Inflammatory macrophage (primary cell): Measurements from ENCODE around the gene DSTYK.

Experiments used
- DNase-seq, 2 donors: peaks; one replicate each; pipeline ENCODE4 v3.0.0-alpha.2; 2020 to 2022
- total RNA-seq, 18 experiments: gene quantifications; one replicate each; lab custom pipeline; 2026; ENCODE audit warnings: mixed read lengths in 6 of 18, inconsistent platforms in 2 of 18; lab: John Stamatoyannopoulos, UW

The DSTYK gene, protein sequence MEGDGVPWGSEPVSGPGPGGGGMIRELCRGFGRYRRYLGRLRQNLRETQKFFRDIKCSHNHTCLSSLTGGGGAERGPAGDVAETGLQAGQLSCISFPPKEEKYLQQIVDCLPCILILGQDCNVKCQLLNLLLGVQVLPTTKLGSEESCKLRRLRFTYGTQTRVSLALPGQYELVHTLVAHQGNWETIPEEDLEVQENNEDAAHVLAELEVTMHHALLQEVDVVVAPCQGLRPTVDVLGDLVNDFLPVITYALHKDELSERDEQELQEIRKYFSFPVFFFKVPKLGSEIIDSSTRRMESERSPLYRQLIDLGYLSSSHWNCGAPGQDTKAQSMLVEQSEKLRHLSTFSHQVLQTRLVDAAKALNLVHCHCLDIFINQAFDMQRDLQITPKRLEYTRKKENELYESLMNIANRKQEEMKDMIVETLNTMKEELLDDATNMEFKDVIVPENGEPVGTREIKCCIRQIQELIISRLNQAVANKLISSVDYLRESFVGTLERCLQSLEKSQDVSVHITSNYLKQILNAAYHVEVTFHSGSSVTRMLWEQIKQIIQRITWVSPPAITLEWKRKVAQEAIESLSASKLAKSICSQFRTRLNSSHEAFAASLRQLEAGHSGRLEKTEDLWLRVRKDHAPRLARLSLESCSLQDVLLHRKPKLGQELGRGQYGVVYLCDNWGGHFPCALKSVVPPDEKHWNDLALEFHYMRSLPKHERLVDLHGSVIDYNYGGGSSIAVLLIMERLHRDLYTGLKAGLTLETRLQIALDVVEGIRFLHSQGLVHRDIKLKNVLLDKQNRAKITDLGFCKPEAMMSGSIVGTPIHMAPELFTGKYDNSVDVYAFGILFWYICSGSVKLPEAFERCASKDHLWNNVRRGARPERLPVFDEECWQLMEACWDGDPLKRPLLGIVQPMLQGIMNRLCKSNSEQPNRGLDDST
- total RNA-seq, result 16.8 to 76.6 (median 44.6) reads per million in 18 experiments

DNA sequence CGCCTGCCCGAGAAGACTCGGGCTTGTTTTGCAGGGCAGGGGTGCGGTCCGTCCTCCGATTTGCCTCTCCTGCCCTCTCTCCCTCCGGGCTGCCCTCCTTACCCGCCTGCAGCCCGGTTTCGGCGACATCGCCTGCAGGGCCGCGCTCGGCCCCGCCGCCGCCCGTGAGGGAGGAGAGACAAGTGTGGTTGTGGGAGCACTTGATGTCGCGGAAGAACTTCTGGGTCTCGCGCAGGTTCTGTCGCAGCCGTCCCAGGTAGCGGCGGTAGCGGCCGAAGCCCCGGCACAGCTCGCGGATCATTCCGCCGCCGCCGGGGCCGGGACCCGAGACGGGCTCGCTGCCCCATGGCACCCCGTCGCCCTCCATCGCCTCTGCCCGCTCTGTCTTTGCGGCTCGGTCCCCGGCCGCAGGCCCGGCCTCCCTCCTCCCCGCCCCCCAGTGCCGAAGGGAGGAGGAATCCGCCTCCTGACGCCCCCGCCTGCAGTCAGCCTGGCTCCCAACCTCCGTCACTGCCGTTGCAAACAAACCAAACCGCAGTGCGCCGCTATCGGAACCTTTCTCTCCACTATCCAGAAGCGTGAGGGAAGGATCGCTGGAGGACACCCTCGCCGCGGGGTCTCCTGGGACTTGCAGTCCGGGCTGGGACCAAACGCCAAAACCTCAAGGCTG, at the start of gene DSTYK:
Gene DSTYK (minus strand): TSS at position 534 of the 670 bp plus-strand sequence. CDS start 167 bp downstream, at position 367.
- DNase-seq, result peak; percentile 96

DNA sequence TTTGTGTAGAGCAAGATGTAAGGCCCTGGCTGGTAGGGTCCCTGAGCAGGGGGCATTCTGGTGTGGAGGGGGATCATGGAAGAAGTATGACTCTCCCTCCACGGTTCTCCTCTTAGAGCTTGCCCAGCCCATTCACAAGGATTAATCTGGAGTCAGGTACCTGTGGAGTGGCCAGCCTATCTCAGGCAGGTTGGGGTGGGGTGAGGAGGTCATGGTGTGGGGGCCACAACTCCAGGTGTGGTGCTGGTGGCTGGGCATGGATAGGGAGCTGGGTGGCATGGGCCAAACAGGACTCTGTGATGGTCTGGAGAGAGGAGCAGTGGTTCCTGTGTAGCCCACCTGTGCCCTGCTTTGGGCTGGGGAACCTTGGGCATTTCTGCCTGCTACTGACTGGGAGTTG, 48.5 kb upstream of the DSTYK start:
- DNase-seq, result no peak

DNA sequence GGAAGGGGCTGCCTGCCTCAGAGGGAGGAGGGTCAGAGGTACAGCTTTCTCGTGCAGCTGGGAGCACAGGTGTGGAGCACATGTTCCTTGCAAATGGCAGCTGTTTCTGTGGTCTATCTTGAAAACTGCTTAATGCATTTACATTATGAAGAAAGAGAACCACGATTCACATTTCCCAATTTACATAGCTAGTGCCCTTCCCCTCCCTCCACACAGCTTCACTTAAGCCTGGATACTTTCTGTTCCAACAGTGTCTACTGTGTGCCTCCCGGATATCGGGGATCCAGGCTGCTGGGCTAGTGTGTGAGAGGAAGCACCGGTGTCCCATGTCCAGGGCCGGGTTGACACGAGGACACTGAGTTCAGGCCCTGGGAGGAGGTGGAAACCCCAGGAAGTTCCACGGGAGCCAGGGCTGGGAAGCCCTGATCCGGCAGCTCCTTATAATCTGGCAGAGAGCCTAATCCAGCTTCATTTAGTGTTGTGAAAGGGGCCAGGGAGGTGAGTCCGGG, 47.9 kb upstream of the DSTYK start:
- DNase-seq, result peak; percentile 50 to 54

DNA sequence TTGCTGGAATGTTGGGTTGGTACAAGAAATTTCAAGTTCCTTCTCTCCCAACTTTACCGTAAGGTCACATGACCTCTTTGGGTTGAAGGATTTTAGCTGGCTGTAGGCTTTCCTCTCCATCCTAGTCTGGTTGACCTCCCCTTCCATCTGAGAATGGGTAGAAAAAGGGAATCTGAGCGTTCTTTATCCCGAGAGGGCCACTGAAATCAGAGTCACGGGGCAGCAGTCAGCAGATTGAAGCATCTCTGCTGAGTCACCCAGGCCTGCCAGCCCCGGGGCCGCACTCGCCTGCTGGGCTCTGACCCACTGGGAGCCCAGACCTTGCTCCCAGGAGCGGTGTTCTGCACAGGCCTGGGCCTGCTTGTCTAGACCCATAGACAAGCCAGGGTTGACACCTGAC, 47.2 kb upstream of the DSTYK start:
- DNase-seq, result peak; percentile 55 to 86

DNA sequence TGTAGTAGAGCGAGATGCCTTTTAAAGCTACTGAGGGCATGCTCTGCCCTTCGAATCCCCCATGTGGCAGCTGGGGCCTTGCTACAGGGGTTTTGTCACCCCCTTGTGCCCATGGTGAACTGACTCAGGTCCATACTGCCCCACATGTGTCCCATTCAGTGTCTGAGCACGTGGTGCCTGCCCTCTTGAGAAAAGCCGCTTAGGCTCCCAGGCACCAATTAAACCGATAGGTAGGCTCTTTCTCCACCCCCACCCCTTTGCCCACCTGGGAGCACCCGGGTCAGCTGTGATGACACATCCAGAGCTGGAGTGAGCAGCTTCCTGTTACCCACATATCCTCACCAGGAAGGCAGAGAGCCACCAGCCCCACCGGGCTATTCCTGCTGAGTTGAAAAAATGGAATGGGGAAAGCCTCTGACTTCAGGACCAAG, 46.8 kb upstream of the DSTYK start:
- peak in 1 of 2 donors; percentile 41 for DNase-seq

DNA sequence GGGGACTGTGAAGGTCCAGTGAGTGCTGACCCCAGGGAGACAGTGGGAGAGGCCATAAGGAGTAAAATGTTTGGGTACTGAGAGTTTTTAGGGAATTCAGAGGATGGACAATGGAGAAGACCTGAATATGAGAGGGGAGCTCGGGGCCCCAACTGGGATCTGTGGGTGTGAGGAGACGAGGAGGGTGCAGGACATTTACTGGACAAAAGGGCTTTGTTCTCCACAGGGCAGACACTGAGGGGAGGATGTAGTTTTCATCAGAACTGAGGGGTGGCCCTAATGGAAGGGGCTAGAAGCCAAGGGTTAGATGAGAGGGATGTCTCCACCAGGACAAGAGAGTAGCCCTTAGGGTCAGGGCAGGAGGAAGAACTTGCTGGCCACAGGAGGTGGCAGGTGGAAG, 46.2 kb upstream of the DSTYK start:
- no peak for DNase-seq

DNA sequence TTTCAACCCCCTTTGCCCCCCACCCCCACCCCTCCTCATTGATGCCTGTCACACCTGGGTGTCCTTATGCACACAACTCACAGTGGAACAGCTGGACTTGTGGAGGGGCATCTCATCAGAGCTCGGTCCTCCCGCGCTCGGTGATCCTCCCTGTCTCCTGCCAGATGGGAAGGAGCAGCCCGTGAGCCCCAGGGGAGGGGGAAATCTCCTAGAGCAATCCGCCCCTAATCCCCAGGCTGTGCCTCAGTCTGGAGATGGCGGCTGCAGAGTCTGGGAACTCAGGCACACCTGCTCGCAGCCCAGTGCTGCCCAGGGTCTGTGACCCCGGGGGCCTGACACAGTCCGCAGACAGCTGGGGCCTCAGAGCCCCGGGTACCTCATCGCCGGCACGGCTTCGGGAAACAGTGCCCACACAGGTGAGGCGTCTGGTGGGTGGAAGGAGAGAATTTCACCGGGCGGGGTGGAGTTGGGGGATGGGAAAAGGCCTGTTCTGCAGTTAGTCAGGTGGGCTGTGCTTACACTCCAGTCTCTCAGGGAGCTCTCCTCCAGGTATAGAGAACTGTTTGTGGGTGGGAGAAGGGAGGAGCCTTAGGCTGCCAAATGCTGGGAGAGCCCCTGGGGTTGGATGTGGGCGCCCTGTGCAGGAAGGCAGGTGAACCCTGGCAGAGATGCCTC, 45.6 kb upstream of the DSTYK start:
- no peak for DNase-seq

DNA sequence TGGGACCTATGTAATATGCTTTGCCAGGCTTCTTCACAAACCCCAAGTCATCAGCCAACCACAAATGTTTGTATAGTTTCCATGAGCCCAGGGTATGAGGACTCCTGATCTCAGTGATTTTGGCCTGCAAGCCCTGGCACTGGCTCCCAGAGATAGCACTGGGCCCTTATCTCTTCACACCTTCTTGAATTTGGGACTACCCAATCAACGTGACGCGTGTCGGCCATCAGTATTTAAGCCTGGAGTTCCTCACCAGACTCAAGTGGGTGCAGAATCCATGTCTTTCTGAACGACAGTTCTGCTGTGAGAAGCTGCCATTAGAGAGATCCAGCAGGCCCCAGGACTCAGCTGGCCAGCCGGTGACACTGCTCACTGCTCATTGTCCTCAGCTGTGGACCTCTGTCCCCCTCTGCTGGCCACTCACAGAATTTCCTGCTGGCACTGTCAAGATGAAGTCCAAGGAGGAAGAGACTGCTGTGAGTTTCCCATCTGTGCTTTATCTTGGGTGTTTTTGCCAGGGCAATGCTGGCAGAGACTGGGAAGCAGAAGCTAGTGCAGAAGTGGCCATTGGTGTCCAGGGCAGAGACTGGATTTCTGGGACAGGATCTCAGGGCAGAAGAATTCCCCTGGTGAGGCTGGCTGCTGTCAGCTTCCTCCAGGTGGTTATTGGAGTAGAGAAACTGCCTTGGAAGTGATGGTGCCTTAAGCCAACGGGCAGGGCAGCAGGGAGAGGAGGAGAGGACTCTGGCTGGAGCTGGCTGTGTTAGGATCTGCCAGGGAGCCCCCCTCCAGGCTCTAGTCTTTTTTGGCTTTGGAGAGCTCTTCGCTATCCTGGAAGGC, 44.7 kb upstream of the DSTYK start:
- DNase-seq, result peak; percentile 93 to 94

DNA sequence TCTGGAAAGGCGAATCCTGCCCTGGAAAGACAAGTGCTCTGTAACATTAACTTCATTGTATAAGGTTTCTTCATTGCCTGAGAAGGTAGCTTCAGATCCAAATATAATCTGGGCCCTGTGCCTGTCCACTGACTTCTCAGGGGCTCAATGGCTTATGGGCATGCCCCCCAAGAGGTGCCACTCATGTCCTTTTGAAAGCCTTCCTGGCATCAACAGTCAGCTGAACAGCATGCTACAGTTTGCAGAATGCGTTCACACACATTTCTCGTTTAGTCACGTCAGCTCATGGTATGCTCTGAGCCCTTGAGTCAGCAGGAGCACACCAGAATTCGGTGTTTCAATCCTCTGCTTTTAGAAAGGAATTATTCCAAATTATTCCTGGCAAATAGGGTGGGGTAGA, 40.1 kb upstream of the DSTYK start:
- no peak for DNase-seq

DNA sequence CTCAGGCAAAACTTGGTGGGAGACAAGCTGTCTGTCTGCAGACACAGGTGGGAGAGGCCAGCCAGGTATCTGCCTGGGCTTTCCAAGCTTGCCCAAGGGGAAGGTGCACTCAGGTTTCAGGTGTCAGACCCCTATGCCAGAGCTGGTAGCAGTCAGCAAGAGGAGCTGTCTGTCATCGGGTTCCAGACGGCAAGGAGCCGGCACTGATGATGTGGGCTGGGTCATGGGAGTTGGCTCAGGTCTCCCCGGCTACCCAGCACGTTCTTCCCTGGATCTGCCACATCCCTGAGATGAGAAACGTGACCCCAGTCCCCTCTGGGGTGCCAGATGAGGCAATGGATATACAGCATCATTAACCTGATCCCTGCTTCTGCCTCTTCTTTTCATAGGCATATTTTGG, 39.2 kb upstream of the DSTYK start:
- DNase-seq, result no peak

DNA sequence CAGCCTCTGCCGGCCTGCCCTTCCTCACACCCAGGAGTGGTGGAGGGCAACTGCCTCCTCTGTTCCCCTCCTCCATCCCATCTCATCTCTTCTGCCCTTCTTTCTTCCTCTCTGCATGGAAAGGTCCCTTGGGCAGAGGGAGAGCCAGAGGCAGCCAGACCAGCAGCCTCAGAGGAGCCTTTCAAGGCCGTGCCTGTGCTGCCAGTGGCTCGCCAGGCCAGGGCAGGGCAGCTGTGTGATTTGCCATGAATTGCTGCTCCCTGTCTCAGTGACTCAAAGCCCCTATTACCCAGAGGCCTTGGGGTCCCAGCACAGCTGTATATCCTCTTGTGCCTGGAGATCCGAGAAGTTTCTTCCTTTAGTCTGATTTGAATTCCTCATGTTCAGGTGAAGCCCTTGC, 38.1 kb upstream of the DSTYK start:
- no peak for DNase-seq

DNA sequence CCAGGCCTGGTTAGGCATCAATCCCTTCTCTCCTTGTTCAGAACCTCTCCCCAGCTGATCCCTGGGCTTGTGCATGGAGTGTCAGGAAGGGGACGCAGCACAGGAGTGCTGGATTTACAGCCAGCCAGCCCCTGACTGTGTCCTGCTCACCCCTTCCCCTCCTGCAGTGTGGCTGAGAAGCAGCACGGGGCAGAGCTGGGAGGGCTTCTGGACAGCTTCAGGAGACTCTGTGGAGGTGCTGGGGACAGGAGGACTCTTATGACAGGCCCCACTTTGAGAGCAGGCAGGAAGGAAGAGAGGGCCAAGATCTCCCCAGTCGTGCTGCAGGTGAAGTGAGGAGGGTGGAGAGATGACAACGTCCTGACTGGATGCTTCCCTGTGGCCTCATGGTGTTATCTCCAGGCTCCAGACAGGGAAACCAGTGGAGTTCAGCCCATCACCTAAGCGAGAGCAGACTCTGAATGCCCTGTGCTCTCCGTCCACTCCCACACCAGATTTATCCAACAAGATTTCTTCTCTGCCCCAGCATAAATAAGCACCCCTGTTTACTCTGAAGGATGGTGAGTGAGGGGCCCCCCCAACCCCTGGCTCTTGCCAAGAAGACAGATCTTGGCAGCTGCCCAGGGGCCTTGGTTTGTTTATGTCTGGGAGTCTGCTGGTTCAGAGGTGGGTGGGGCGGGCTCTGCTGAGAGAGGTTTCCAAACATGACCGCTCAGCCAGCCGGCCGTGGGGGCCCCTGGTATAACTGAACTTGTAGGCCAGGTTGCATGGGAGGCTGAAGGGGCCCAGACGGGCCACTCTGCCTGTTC, 37.5 kb upstream of the DSTYK start:
- no peak for DNase-seq

DNA sequence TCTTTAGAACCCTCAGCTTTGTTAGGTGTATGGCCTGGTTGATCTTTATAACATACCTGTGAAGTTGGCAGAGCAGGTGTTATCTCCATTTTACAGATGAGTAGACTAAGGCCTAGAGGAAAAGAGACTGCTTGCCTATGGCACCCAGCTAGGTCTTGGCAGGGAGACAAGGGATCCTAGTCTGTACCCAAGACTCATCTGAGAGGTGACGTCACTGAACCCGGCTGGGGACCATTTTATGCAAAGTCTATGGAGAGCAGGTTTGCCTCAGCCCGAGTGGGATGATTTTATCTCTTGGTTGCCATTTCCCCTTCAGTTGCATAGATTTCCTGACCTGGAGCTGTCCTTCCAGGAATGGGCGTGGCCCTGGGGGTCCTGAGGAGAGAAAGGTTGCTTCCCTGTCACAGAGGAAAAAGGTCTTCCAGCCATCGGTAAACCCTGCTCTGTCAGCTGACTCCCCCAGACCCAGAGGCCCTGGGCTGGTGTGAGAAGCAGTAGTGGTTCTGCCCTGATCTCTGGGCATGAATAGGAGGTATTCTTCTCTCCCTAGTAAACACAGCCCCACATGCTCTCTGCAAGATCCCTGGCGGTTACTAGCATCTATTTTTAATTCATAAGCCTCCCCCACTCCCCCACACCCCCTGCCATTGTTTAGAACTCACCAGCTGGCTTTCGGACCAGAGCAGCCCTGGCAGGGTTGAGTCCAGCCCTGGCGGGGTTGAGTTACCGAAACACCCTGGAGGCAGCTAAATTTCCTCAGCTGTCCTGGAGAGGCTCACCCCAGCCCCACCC, 35.8 kb upstream of the DSTYK start:
- DNase-seq, result no peak

DNA sequence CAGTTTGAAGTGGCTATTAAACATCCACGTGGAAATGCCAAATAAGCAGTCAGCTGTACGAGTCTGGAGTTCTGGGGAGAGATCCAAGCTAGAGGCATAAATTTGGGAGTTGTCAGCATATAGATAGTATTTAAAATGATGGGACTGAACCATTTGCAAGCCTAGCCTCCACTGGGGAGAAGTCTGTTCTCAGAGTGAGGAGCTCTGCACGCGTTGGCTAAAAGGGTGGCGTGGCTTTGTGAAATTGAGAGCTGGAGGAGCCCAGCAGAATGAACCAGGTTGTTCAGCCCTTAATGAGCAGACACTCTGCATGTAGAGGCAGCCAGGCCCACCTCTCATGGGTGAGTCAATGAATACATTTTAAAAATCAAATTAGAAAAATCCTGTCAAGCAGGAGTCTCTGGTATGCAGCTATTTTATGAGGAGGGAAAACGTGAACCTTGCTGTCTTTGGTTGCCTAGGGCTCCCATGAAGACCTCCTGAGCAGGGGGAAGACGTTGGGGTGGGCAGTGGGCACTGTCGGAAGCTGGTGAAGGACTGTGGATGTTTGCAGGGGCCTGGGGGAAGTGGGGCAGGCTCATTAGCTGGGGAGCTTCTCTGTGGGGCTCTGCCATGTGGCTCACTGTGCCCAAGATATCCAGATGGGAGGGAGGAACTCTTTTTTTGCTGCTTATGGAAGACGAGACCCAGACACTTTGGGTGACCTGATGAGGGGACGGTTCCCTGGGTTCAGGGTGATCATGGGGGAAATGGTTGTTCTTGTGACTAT, 35.0 kb upstream of the DSTYK start:
- DNase-seq, result no peak

DNA sequence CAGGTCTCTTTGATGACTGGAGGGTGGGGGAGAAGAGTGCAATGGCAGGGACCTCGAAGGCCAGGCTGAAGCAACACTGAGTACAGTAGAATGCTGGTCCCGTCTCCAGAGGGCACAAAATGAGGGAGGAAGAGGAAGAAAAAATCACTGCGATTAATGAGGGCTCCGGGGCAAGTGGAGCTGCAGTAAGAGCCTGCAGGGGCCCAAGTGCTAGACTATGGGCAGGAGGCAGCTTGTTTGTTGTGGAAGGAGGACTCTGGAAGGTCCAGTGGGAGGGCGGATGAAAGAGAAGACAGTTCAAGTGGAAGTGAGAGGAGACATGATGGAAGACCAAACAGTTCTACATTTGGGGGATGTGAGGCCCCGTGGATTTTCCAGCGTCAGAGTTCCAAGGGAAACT, 33.6 kb upstream of the DSTYK start:
- no peak for DNase-seq

DNA sequence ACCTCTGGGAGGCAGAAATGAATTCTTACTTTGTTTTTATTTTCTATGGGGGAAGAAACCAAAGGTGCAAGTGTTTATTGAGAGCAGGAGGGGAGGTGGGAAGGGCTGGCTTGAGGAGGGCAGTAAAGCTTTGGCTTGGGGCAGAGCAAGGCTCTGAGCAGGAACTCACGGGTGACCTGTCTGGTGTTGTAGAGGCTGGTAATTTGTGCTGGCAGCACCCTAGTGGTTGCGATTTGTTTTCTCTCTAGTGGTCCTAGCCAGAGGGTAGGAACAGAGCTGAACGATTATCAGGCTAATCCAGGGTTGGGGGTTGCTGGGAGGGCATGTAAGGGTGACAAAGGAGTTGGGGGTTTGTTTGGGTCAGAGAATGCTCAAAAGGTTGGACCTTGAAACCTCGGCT, 32.9 kb upstream of the DSTYK start:
- no peak for DNase-seq

DNA sequence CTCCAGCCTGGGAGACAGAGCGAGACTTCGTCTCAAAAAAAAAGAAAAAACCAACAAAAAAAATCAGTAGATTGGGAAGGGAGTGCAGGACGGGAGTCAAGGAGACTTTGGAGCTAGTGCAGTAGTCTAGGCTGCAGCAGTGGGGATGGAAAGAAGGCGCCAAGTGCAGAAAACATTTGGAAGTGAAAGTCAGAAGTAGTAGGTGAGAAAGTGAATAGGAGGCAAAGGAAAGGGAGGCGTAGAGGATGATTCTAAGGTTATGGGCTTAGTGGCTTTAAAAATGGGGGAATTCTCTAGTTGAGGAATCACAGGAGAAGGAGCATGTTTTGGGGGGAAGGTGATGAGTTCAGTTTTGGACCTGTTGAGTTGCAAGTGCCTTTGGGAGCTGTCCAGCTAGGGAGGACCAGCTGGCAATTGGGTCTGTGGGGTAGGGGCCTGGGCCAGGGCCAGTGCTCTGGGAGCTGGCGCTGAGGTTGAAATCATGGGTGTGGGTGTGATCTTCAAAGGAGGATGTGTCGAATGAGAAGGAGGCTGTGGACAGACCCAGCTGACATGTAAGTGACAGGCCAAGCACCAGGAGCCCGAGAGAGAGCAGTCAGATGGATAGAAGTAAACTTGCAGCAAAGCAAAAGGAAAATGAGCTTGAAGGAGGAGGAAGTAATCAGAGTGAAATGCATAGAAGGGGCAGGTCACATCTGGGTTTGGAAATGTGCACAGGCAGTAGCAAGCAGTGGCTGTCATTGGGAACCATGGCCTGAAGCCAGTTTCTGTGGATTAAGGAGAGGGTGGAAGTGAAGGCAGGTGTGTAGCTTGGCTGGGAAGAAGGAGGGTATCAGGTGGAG, 32.1 kb upstream of the DSTYK start:
- no peak for DNase-seq
